ENCODE results near the gene ZNF587B. TPM values are rescaled to one million over a fixed set of nuclear protein-coding genes. Genes with fewer than 3 reads are reported as not detected.
"Not testable (repeated sequence)": the region's sequence is repeated elsewhere in the genome, so short reads cannot be mapped to it uniquely, and the experiment has no call there.

The ZNF587B gene
- total RNA-seq, 2 donors from 2014 or later, result 3.2 to 5.7 TPM

- H3K4me3 ChIP-seq, result no peak overlapping the region
- no peak for TF ChIP-seq CTCF (IDR thresholded peaks at IDR 0.05)
- no peak for DNase-seq (ENCODE audit: low spot score)
- H3K36me3 ChIP-seq, result peaks cover 27% of the 10 kb centered on the region
- H3K4me1 ChIP-seq, result peaks cover 0 to 14% of the 10 kb centered on the region in 2 donors
- no peaks in the 10 kb centered on the region for H3K27me3 ChIP-seq
- H3K27ac ChIP-seq, result no peak overlapping the region
- H3K9me3 ChIP-seq, result no peaks in the 10 kb centered on the region
Observed at GRCh38 chr19:57812226-57812625, 17.9 kb upstream of the ZNF587B start.

GRCh38 chr19:57812975-57813820, 16.9 kb upstream of the ZNF587B start:
- H3K36me3 ChIP-seq, result peaks cover 18% of the 10 kb centered on the region
- H3K4me3 ChIP-seq; H3K9me3 ChIP-seq; DNase-seq (ENCODE audit: low spot score); H3K27me3 ChIP-seq; H3K27ac ChIP-seq: not testable (repeated sequence)
- peaks cover 0 to 14% of the 10 kb centered on the region in 2 donors for H3K4me1 ChIP-seq

- Histone ChIP-seq H3K36me3 (peaks cover 15% of the 10 kb centered on the region), H3K9me3 (no peaks in the 10 kb centered on the region), H3K4me1 (peaks cover 0 to 14% of the 10 kb centered on the region in 2 donors), H3K4me3 (peak overlapping the region; percentile 78 to 92), H3K27ac (peak overlapping the region; percentile 76 to 78), H3K27me3 (no peaks in the 10 kb centered on the region)
- TF ChIP-seq CTCF (IDR thresholded peaks at IDR 0.05), result no peak
- no peak for DNase-seq (ENCODE audit: low spot score)
Observed at GRCh38 chr19:57813919-57814504, 16.1 kb upstream of the ZNF587B start.

- TF ChIP-seq CTCF (IDR thresholded peaks at IDR 0.05), result no peak
- Histone ChIP-seq H3K4me1 (peaks cover 0 to 14% of the 10 kb centered on the region in 2 donors), H3K9me3 (no peaks in the 10 kb centered on the region)
Observed at GRCh38 chr19:57814505-57815246, 15.4 kb upstream of the ZNF587B start, which contains the start of gene ZNF552. TSS of gene ZNF552 (minus strand) at chr19:57814913. CDS start at chr19:57814743, 170 bp downstream.

GRCh38 chr19:57815247-57816075, 14.6 kb upstream of the ZNF587B start:
- TF ChIP-seq CTCF (IDR thresholded peaks at IDR 0.05), result no peak
- Histone ChIP-seq H3K36me3 (peaks cover under 1% of the 10 kb centered on the region), H3K27ac (peak overlapping the region; percentile 76 to 78), H3K27me3 (no peaks in the 10 kb centered on the region), H3K9me3 (no peaks in the 10 kb centered on the region), H3K4me1 (peaks cover 0 to 20% of the 10 kb centered on the region in 2 donors), H3K4me3 (peak overlapping the region; percentile 78 to 92)
- no peak for DNase-seq (ENCODE audit: low spot score)

More at GRCh38 chr19:57814505-57815246, 15.4 kb upstream of the ZNF587B start, which contains the start of gene ZNF552:
- peak within 1 kb of the TSS; percentile 76 to 78 for H3K27ac ChIP-seq
- peak; percentile 92 for DNase-seq (ENCODE audit: low spot score)
- no peaks in the 10 kb centered on the region for H3K27me3 ChIP-seq
- peaks cover 8% of the 10 kb centered on the region for H3K36me3 ChIP-seq
- peak within 1 kb of the TSS; percentile 78 to 92 for H3K4me3 ChIP-seq

All from right atrium auricular region (tissue), 2 donors.